Peyer's patch (tissue), 4 donors: Measurements from ENCODE around the gene SKAP1. TPM values are rescaled to one million over a fixed set of nuclear protein-coding genes. Genes with fewer than 3 reads are reported as not detected.

Experiments used
- DNase-seq, 3 donors: peaks; one replicate each; pipeline ENCODE4 v3.0.0-alpha.2; 2017 to 2019
- H3K27ac ChIP-seq, 4 donors: fragments of 200-600 bp; sonication (generic); one replicate each; pipeline ENCODE4 v1.5.1; 2016 to 2019
- H3K27me3 ChIP-seq, 2 donors: fragments of 200-600 bp; sonication (generic); one replicate each; pipeline ENCODE4 v1.5.1; 2019
- H3K36me3 ChIP-seq, 3 donors: fragments of 200-600 bp; sonication (generic); one replicate each; pipeline ENCODE4 v1.5.1; 2016 to 2019
- H3K4me1 ChIP-seq, 4 donors: fragments of 200-600 bp; sonication (generic); one replicate each; pipeline ENCODE4 v1.5.1; 2016 to 2019
- H3K4me3 ChIP-seq, 4 donors: fragments of 200-600 bp; sonication (generic); 1 replicate in 3 of 4; 2 replicates in 1 of 4; pipeline ENCODE4 v1.5.1; 2016 to 2019; ENCODE audit warnings: mild to moderate bottlenecking in 1 of 4
- H3K9me3 ChIP-seq, 4 donors: fragments of 200-600 bp; sonication (generic); one replicate each; pipeline ENCODE4 v1.5.1; 2016 to 2019; ENCODE audit warnings: mild to moderate bottlenecking in 1 of 4
- CTCF ChIP-seq, 6 experiments: fragments of 450-650 bp in 4 of 6; fragments of 200-600 bp in 2 of 6; sonication (generic) in 1 of 6; IDR thresholded peaks; one replicate each; pipeline ENCODE4 v1.5.1; 2017 to 2019; ENCODE audit warnings: antibody characterized with exemption in 6 of 6, mild to moderate bottlenecking in 3 of 6, moderate library complexity in 1 of 6
- POLR2A ChIP-seq, 2 donors: fragments of 450-650 bp; IDR thresholded peaks; one replicate each; pipeline ENCODE4 v1.5.1; 2017; ENCODE audit warnings: antibody characterized with exemption in 2 of 2, mild to moderate bottlenecking in 2 of 2, moderate library complexity in 2 of 2
- total RNA-seq, 4 donors: library from RNA; depleted of rRNA; stranded (reverse); fragments of >200 nt; gene quantifications; one replicate each; pipeline ENCODE4 v1.1.0, GENCODE V29; 2016

Gene SKAP1
- total RNA-seq, 4 donors from 2014 or later: 3.1 to 17.3 (median 6.5) TPM

- Histone ChIP-seq H3K4me1 (peaks cover 0 to 15% (median under 1%) of the 10 kb centered on the region in 4 donors), H3K9me3 (no peaks in the 10 kb centered on the region), H3K27ac (no peak overlapping the region), H3K36me3 (no peaks in the 10 kb centered on the region), H3K4me3 (no peak overlapping the region), H3K27me3 (no peaks in the 10 kb centered on the region)
- TF ChIP-seq CTCF (IDR thresholded peaks at IDR 0.05) (no peak), POLR2A (IDR thresholded peaks at IDR 0.05) (no peak)
- no peak for DNase-seq
Observed at GRCh38 chr17:48155889-48156611, 274.0 kb downstream of the SKAP1 start.

- TF ChIP-seq POLR2A (IDR thresholded peaks at IDR 0.05) (peak in 1 of 2 donors; percentile 41), CTCF (IDR thresholded peaks at IDR 0.05) (peak in 4 of 6 experiments; percentile 35 to 54 (median 50))
- Histone ChIP-seq H3K4me3 (no peak overlapping the region), H3K9me3 (no peaks in the 10 kb centered on the region), H3K27ac (peak overlapping the region in 1 of 4 donors; percentile 78), H3K4me1 (no peaks in the 10 kb centered on the region), H3K36me3 (no peaks in the 10 kb centered on the region), H3K27me3 (no peaks in the 10 kb centered on the region)
- peak in 2 of 3 donors; percentile 78 to 84 for DNase-seq
Observed at GRCh38 chr17:48153691-48154358, 276.2 kb downstream of the SKAP1 start.

- H3K27ac ChIP-seq: no peak overlapping the region
- no peaks in the 10 kb centered on the region for H3K27me3 ChIP-seq
- no peaks in the 10 kb centered on the region for H3K36me3 ChIP-seq
- no peak for DNase-seq
- no peaks in the 10 kb centered on the region for H3K4me1 ChIP-seq
- H3K9me3 ChIP-seq: no peaks in the 10 kb centered on the region
- H3K4me3 ChIP-seq: no peak overlapping the region
- TF ChIP-seq POLR2A (IDR thresholded peaks at IDR 0.05): no peak
- TF ChIP-seq CTCF (IDR thresholded peaks at IDR 0.05): no peak
Observed at GRCh38 chr17:48152289-48152688, 277.7 kb downstream of the SKAP1 start.

- H3K4me3 ChIP-seq: no peak overlapping the region
- TF ChIP-seq POLR2A (IDR thresholded peaks at IDR 0.05) (no peak), CTCF (IDR thresholded peaks at IDR 0.05) (no peak)
- no peaks in the 10 kb centered on the region for H3K4me1 ChIP-seq
- no peaks in the 10 kb centered on the region for H3K27me3 ChIP-seq
- H3K27ac ChIP-seq: no peak overlapping the region
- H3K36me3 ChIP-seq: no peaks in the 10 kb centered on the region
- no peak for DNase-seq
- no peaks in the 10 kb centered on the region for H3K9me3 ChIP-seq
Observed at GRCh38 chr17:48151220-48151619, 278.8 kb downstream of the SKAP1 start.

- Histone ChIP-seq H3K27me3 (no peaks in the 10 kb centered on the region), H3K27ac (no peak overlapping the region), H3K9me3 (no peaks in the 10 kb centered on the region), H3K36me3 (no peaks in the 10 kb centered on the region), H3K4me1 (no peaks in the 10 kb centered on the region), H3K4me3 (no peak overlapping the region)
- no peak for TF ChIP-seq POLR2A (IDR thresholded peaks at IDR 0.05)
- no peak for DNase-seq
Observed at GRCh38 chr17:48150597-48151001, 279.4 kb downstream of the SKAP1 start.

- DNase-seq: no peak
- TF ChIP-seq POLR2A (IDR thresholded peaks at IDR 0.05): no peak
- no peak for TF ChIP-seq CTCF (IDR thresholded peaks at IDR 0.05)
- Histone ChIP-seq H3K4me1 (no peaks in the 10 kb centered on the region), H3K27me3 (no peaks in the 10 kb centered on the region), H3K36me3 (no peaks in the 10 kb centered on the region), H3K4me3 (no peak overlapping the region), H3K27ac (no peak overlapping the region), H3K9me3 (no peaks in the 10 kb centered on the region)
Observed at GRCh38 chr17:48149787-48150463, 280.1 kb downstream of the SKAP1 start.
